Right atrium auricular region (tissue), 2 donors: Measurements from ENCODE around the gene KRTAP12-4. TPM values are rescaled to one million over a fixed set of nuclear protein-coding genes. Genes with fewer than 3 reads are reported as not detected.
A peak's percentile ranks its signal among the peaks of the same experiment; 100 is the strongest.
"Not testable (repeated sequence)": the region's sequence is repeated elsewhere in the genome, so short reads cannot be mapped to it uniquely, and the experiment has no call there.

Experiments
- DNase-seq: peaks from one replicate; pipeline ENCODE4 v3.0.0-alpha.2; 2019; ENCODE audit warnings: low spot score
- H3K27ac ChIP-seq, 2 donors: fragments of 200-600 bp; sonication (generic); 1 replicate in 1 of 2; 2 replicates in 1 of 2; pipeline ENCODE4 v1.5.1; 2016 to 2019
- H3K27me3 ChIP-seq, 2 donors: fragments of 200-600 bp; sonication (generic); one replicate each; pipeline versions ENCODE4 v1.5.1 to v1.6.0; 2017 to 2019
- H3K36me3 ChIP-seq: fragments of 200-600 bp; sonication (generic); one replicate; pipeline ENCODE4 v1.5.1; 2016
- H3K4me1 ChIP-seq, 2 donors: fragments of 200-600 bp; sonication (generic); one replicate each; pipeline versions ENCODE4 v1.5.1 to v1.6.0; 2017 to 2019
- H3K4me3 ChIP-seq, 2 donors: fragments of 200-600 bp; sonication (generic); 1 replicate in 1 of 2; 2 replicates in 1 of 2; pipeline ENCODE4 v1.5.1; 2017 to 2019; ENCODE audit warnings: mild to moderate bottlenecking in 1 of 2, moderate library complexity in 1 of 2
- H3K9me3 ChIP-seq, 2 donors: fragments of 200-600 bp; sonication (generic); one replicate each; pipeline ENCODE4 v1.5.1; 2019
- total RNA-seq, 2 donors: library from RNA; depleted of rRNA; stranded (reverse); fragments of >200 nt; gene quantifications; one replicate each; pipeline ENCODE4 v1.1.0, GENCODE V29; 2016
- TF ChIP-seq, protein P1 (sequence below), 2 donors: fragments of 200-600 bp; sonication (generic); IDR thresholded peaks; one replicate each; pipeline ENCODE4 v1.5.1; 2019; ENCODE audit warnings: antibody characterized with exemption in 2 of 2

KRTAP12-4 gene
- total RNA-seq, 2 donors from 2014 or later, result not detected

GRCh38 chr21:44687671-44688070 lies 33.2 kb upstream of the KRTAP12-4 start:
- Histone ChIP-seq H3K27ac (no peak overlapping the region), H3K27me3 (no peaks in the 10 kb centered on the region), H3K9me3 (peaks cover 0 to 1% of the 10 kb centered on the region in 2 donors), H3K4me1 (no peaks in the 10 kb centered on the region), H3K36me3 (no peaks in the 10 kb centered on the region), H3K4me3 (no peak overlapping the region)
- DNase-seq, result peak; percentile 32
- TF ChIP-seq, protein P1, sequence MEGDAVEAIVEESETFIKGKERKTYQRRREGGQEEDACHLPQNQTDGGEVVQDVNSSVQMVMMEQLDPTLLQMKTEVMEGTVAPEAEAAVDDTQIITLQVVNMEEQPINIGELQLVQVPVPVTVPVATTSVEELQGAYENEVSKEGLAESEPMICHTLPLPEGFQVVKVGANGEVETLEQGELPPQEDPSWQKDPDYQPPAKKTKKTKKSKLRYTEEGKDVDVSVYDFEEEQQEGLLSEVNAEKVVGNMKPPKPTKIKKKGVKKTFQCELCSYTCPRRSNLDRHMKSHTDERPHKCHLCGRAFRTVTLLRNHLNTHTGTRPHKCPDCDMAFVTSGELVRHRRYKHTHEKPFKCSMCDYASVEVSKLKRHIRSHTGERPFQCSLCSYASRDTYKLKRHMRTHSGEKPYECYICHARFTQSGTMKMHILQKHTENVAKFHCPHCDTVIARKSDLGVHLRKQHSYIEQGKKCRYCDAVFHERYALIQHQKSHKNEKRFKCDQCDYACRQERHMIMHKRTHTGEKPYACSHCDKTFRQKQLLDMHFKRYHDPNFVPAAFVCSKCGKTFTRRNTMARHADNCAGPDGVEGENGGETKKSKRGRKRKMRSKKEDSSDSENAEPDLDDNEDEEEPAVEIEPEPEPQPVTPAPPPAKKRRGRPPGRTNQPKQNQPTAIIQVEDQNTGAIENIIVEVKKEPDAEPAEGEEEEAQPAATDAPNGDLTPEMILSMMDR (IDR thresholded peaks at IDR 0.05), result no peak

GRCh38 chr21:44686843-44687561 lies 32.5 kb upstream of the KRTAP12-4 start:
- peak; percentile 54 for DNase-seq
- H3K36me3 ChIP-seq, result no peaks in the 10 kb centered on the region
- TF ChIP-seq, protein P1 (IDR thresholded peaks at IDR 0.05), result no peak

DNA sequence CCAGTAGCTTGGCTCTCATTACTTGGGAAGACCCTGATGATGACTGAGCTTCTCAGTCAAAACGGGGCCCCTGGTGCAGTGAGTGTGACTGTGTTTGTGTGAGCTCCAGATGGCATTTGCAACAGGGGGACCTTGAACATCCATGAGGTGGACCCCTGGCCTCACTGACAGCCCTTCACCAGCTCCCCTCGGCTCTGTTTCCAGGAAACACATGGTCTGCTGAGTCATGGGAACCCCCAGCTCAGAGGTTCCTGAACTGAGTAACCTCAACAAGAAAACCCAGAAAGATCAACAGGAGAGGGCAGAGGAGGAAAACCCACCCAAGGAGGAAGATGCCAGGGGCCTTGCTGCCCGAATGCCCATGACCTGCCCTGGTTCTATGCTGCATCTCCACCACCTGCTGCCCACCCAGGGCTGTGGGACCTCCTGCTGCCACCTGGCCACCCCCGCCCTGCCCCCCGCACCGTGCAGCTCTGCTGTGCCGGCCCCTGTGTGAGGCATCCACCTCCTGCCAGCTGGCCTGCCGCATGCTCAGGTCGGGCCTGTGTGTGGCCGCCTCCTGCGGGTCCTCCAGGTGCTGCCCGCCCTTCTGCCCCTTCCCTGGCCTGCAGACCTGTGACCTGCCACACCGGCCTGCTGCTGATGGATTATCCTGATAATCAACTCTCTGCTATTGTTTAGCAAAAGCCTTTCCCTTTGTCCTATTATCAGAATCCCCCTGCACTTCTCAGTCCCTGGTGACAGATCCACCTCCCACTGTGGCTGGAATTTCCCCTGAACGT lies 31.7 kb upstream of the KRTAP12-4 start:
- H3K4me3 ChIP-seq, result no peak overlapping the region
- no peaks in the 10 kb centered on the region for H3K9me3 ChIP-seq
- no peaks in the 10 kb centered on the region for H3K4me1 ChIP-seq
- no peaks in the 10 kb centered on the region for H3K27me3 ChIP-seq
- DNase-seq, result peak; percentile 28
- H3K36me3 ChIP-seq, result no peaks in the 10 kb centered on the region
- H3K27ac ChIP-seq, result no peak overlapping the region
- TF ChIP-seq, protein P1 (IDR thresholded peaks at IDR 0.05), result no peak

More at GRCh38 chr21:44686843-44687561, 32.5 kb upstream of the KRTAP12-4 start:
- no peaks in the 10 kb centered on the region for H3K9me3 ChIP-seq
- no peaks in the 10 kb centered on the region for H3K4me1 ChIP-seq
- no peaks in the 10 kb centered on the region for H3K27me3 ChIP-seq
- no peak overlapping the region for H3K4me3 ChIP-seq
- no peak overlapping the region for H3K27ac ChIP-seq

GRCh38 chr21:44685050-44685449 lies 30.6 kb upstream of the KRTAP12-4 start:
- DNase-seq, H3K4me1 ChIP-seq, H3K4me3 ChIP-seq, H3K36me3 ChIP-seq, H3K27ac ChIP-seq, H3K27me3 ChIP-seq, H3K9me3 ChIP-seq: not testable (repeated sequence)

GRCh38 chr21:44684483-44684882 lies 30.0 kb upstream of the KRTAP12-4 start:
- DNase-seq, result peak; percentile 21
- no peaks in the 10 kb centered on the region for H3K9me3 ChIP-seq
- no peak overlapping the region for H3K27ac ChIP-seq
- no peak overlapping the region for H3K4me3 ChIP-seq
- TF ChIP-seq, protein P1 (IDR thresholded peaks at IDR 0.05), result no peak
- no peaks in the 10 kb centered on the region for H3K36me3 ChIP-seq
- no peaks in the 10 kb centered on the region for H3K27me3 ChIP-seq
- H3K4me1 ChIP-seq, result no peaks in the 10 kb centered on the region

DNA sequence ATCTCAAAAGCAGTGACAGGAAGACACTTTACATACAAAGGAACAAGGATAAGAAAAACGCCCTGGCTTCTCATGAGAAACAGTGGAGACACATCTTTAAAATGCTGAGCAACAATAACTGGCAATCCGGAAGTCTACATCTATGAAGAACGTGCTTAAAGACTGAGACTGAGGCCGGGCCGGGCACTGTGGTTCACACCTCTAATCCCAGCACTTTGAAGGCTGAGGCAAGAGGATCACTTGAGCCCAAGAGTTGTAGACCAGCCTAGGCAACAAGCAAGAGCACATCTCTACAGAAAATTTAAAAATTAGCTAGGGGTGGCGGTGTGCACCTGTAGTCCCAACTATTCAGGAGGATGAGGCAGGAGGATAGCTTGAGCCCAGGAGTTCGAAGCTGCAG lies 29.6 kb upstream of the KRTAP12-4 start:
- H3K9me3 ChIP-seq, result no peaks in the 10 kb centered on the region
- H3K27me3 ChIP-seq, result no peaks in the 10 kb centered on the region
- H3K27ac ChIP-seq, result no peak overlapping the region
- TF ChIP-seq, protein P1 (IDR thresholded peaks at IDR 0.05), result no peak
- H3K4me3 ChIP-seq, result no peak overlapping the region
- no peaks in the 10 kb centered on the region for H3K36me3 ChIP-seq
- DNase-seq, result no peak
- H3K4me1 ChIP-seq, result no peaks in the 10 kb centered on the region
